ENCODE data around the gene ADAM15. TPM values are rescaled to one million over a fixed set of nuclear protein-coding genes. Genes with fewer than 3 reads are reported as not detected.

ADAM15 gene
- total RNA-seq, 1 experiment from 2014 or later: 187 TPM

DNA sequence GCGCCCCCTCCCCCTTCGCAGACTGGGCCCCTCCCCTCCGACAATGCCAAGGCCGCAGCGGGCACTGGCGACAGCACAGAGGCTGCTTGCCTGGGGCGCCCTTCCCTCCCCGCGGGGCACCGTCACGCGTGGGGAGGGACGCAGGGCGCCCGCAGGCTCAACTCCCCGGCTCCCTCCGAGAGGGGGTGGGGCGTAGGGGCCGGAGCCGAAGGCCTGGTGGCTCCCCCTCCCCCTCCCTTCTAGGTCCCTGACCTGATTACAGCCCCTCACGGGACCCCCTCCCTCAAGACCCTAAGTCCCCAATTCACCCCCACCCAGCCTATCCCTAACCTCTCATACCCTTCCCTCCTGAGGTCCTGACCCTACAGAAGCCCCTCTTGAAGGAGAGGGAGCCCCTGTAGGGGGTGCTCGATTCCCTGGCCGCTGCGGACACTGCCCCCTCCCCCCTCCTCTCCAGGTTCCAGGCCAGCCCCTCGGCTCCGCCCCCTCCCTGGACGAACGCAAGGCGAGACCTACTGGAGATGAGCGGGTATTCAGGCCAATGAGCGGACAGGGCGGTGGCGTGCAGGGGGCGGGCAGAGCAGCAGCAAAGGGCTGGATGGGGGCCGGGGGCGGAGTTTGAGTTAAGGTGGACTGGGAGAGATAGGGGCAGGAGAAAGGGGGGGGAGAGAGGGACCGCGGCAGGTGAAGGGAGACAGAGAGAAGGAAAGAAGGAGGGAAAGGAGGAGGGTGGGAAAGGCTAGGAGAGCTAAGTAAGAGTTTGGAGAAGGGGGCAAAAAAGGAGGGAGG, 49.2 kb upstream of the ADAM15 start:
- H3K9me3 ChIP-seq (ENCODE audit: insufficient read depth, low read depth): no peaks in the 10 kb centered on the region
- TF ChIP-seq EZH2 (IDR thresholded peaks at IDR 0.05; ENCODE audit: low read depth): no peak
- TF ChIP-seq, protein P1, sequence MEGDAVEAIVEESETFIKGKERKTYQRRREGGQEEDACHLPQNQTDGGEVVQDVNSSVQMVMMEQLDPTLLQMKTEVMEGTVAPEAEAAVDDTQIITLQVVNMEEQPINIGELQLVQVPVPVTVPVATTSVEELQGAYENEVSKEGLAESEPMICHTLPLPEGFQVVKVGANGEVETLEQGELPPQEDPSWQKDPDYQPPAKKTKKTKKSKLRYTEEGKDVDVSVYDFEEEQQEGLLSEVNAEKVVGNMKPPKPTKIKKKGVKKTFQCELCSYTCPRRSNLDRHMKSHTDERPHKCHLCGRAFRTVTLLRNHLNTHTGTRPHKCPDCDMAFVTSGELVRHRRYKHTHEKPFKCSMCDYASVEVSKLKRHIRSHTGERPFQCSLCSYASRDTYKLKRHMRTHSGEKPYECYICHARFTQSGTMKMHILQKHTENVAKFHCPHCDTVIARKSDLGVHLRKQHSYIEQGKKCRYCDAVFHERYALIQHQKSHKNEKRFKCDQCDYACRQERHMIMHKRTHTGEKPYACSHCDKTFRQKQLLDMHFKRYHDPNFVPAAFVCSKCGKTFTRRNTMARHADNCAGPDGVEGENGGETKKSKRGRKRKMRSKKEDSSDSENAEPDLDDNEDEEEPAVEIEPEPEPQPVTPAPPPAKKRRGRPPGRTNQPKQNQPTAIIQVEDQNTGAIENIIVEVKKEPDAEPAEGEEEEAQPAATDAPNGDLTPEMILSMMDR (conservative IDR thresholded peaks at IDR 0.05): peak; percentile 68; the same call in 1 of the 2 replicates
- no peaks in the 10 kb centered on the region for H3K9me2 ChIP-seq (ENCODE audit: insufficient read depth)
- ChIA-PET CTCF (interaction anchor here (0.7 to 1.2 kb wide), 3 partner anchors 15 to 49 kb away, joined by 3 to 7 read pairs (median 4); partner anchors contain the start of gene ADAM15), POLR2A (ENCODE audit: unreplicated experiment) (interaction anchor here (0.5 to 0.9 kb wide), 8 partner anchors 8 to 1450 kb away, joined by 3 to 22 read pairs (median 6); partner anchors contain the start of genes FLAD1 and SHC1)
- H3K27ac ChIP-seq: peak overlapping the region; percentile 72
- peaks cover 50% of the 10 kb centered on the region for H3K79me2 ChIP-seq (ENCODE audit: low read depth)
- H3K4me2 ChIP-seq: peak overlapping the region; percentile 90
- TSS peak; percentile 35 for BruUV-seq (replicated peaks)
- intact Hi-C loops (cut with micrococcal nuclease; ENCODE audit: unreplicated experiment): loop anchor here (1.0 to 5.0 kb wide), 6 partner anchors 15 to 82 kb away; partner anchors contain the start of genes PMVK and PYGO2
- H3F3A ChIP-seq (ENCODE audit: insufficient read depth, low read depth): peaks cover 24% of the 10 kb centered on the region
- peaks cover 20% of the 10 kb centered on the region for H3K4me1 ChIP-seq (replicated peaks; ENCODE audit: insufficient read depth)
- H3K36me3 ChIP-seq (ENCODE audit: low read depth): no peaks in the 10 kb centered on the region
- H4K20me1 ChIP-seq (ENCODE audit: insufficient read depth): no peaks in the 10 kb centered on the region; the same call in 1 of the 2 replicates
- DNase-seq: peak; percentile 96 to 99
- peak overlapping the region; percentile 80 for H3K4me3 ChIP-seq
- peak overlapping the region; percentile 71; the same call in 1 of the 2 replicates for H2AFZ ChIP-seq
- H3K27me3 ChIP-seq (ENCODE audit: insufficient read depth, low read depth): no peaks in the 10 kb centered on the region

DNA sequence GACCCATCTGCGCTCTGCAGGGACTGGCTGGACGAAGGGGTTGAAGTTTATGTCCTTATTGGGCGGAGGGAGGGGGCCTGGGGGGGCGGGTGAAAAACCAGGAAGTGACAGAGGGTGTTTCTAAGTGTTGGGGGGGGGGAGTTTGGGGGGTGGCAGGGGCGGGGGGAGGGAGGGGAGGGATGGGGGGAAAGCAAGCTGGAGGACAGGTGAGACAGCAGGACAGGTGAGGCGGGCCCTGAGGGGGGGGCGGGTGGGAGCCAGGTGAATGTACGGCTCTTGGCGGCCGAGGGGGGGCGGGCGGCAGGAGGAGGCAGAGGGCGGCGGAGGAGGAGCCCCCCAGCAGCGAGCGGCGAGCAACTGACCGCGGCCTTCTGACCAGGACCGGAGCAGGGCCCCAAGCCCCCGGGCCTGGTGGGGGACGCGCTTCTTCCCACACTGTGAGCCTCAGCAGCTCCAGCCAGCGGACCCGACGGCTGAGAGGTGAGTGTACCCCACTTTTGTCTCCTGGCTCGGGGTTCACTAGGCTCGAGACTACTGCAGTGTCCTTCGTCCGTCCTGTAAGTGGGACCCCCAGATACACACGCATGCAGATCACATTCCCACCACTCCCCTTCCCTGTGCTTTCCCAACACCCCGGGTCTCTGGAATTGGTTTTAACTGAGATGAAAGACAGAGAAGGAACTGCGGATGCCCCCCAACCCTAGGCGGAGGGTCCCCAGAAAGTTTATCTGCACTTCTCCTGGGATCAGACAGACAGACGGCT, 48.5 kb upstream of the ADAM15 start, which contains the start of gene ZBTB7B:
Gene ZBTB7B (plus strand): TSS at position 339 of the 763 bp plus-strand sequence. CDS start 11,859 bp downstream, outside the sequence.
- Histone ChIP-seq H3K4me3 (peak within 1 kb of the TSS; percentile 100), H4K20me1 (ENCODE audit: insufficient read depth) (no peaks in the 10 kb centered on the region; the same call in 1 of the 2 replicates), H3K36me3 (ENCODE audit: low read depth) (no peaks in the 10 kb centered on the region), H2AFZ (peak within 1 kb of the TSS; percentile 77), H3F3A (ENCODE audit: insufficient read depth, low read depth) (peaks cover 16% of the 10 kb centered on the region), H3K9me2 (ENCODE audit: insufficient read depth) (no peaks in the 10 kb centered on the region), H3K4me1 (replicated peaks; ENCODE audit: insufficient read depth) (peaks cover 20% of the 10 kb centered on the region), H3K27ac (peak within 1 kb of the TSS; percentile 72), H3K27me3 (ENCODE audit: insufficient read depth, low read depth) (no peaks in the 10 kb centered on the region), H3K9me3 (ENCODE audit: insufficient read depth, low read depth) (no peaks in the 10 kb centered on the region), H3K4me2 (peak within 1 kb of the TSS; percentile 91), H3K79me2 (ENCODE audit: low read depth) (peaks cover 58% of the 10 kb centered on the region)
- ChIA-PET POLR2A (ENCODE audit: unreplicated experiment) (interaction anchor here (0.5 to 0.9 kb wide), 7 partner anchors 8 to 80 kb away, joined by 3 to 22 read pairs (median 7); partner anchors contain the start of genes FLAD1 and SHC1), CTCF (interaction anchor here (0.7 to 1.2 kb wide), 3 partner anchors 14 to 49 kb away, joined by 3 to 7 read pairs (median 4); partner anchors contain the start of gene ADAM15)
- BruUV-seq (replicated peaks): TSS peak; percentile 53
- intact Hi-C loops (cut with micrococcal nuclease; ENCODE audit: unreplicated experiment): loop anchor here (1.0 to 5.0 kb wide), 3 partner anchors 15 to 82 kb away; partner anchors contain the start of gene PYGO2
- DNase-seq: peak in 1 of 2 experiments; percentile 64
- TF ChIP-seq EZH2 (IDR thresholded peaks at IDR 0.05; ENCODE audit: low read depth): no peak
- TF ChIP-seq, protein P1 (conservative IDR thresholded peaks at IDR 0.05): no peak

Measured in PC-9 (cell line).